ENCODE data around the gene TMEM25. TPM values are rescaled to one million over a fixed set of nuclear protein-coding genes. Genes with fewer than 3 reads are reported as not detected.

TMEM25 gene
- total RNA-seq, 2 experiments from 2014 or later, result 11.8 to 12.5 TPM

DNA sequence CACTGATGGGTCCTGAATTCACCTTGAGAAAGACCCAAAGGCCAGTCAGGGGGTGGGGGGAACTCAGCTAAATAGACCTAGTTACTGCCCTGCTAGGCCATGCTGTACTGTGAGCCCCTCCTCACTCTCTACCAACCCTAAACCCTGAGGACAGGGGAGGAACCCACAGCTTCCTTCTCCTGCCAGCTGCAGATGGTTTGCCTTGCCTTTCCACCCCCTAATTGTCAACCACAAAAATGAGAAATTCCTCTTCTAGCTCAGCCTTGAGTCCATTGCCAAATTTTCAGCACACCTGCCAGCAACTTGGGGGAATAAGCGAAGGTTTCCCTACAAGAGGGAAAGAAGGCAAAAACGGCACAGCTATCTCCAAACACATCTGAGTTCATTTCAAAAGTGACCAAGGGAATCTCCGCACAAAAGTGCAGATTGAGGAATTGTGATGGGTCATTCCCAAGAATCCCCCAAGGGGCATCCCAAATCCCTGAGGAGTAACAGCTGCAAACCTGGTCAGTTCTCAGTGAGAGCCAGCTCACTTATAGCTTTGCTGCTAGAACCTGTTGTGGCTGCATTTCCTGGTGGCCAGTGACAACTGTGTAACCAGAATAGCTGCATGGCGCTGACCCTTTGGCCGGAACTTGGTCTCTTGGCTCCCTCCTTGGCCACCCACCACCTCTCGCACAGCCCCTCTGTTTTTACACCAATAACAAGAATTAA, 6.1 kb upstream of the TMEM25 start:
- DNase-seq (no peak), ATAC-seq (ENCODE audit: low read depth) (no peak)
- POLR2A ChIA-PET, result interaction anchor here (0.6 kb wide), 1 partner anchor 106 kb away, joined by 3 read pairs; no protein-coding TSS in a partner anchor
- no peaks in the 10 kb centered on the region for H3K9me3 Mint-ChIP-seq
- H3K36me3 Mint-ChIP-seq, result peaks cover 19% of the 10 kb centered on the region
- H3K4me3 Mint-ChIP-seq, result no peak overlapping the region
- H3K4me1 Mint-ChIP-seq, result peaks cover 10% of the 10 kb centered on the region
- no peak overlapping the region for H3K27ac Mint-ChIP-seq
- no peaks in the 10 kb centered on the region for H3K27me3 Mint-ChIP-seq

DNA sequence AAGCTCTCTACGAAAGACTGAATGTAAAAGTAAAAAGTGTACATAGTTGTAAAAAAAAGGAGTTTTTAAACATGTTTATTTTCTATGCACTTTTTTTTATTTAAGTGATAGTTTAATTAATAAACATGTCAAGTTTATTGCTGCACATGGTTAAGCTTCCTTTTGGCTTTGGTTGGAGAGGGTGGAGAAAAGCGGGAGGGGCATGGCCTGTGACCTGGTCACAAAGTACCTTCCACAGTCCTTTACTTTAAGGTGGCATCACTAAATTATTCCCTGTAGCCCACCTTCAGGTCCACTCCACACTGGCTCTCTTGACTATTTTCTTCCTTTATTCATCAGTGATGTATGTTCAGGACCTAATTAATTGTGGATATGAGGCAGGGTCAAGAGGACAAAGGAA, 4.3 kb upstream of the TMEM25 start:
- H3K27me3 Mint-ChIP-seq, result no peaks in the 10 kb centered on the region
- POLR2A ChIA-PET, result no interaction called here

DNA sequence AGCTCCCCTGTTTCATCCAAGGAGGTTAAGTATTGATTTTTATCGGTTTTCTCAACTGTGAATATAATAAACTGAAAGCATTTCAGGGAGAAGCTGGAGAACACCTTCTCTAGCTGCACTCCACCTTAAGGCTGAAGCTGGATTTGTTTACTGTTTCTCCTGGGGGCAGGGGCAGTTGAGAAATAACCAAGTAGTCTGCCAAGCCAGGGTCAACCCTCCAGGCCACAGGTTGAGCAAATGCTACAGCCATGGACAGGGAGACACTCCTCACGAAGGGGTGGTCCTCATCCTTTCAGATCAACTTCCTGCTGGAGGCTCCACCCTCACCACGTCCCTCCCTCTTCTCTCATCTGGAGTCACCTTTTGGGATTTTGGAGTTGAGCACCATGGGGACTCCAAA, 3.9 kb upstream of the TMEM25 start, which contains the start of gene TTC36:
TTC36 (plus strand) TSS at position 366 of the 400 bp plus-strand sequence; CDS start at position 387, 21 bp downstream.
- Mint-ChIP-seq H3K4me3 (no peak within 1 kb of the TSS), H3K27ac (peak within 1 kb of the TSS; percentile 33), H3K9me3 (no peaks in the 10 kb centered on the region), H3K4me1 (peaks cover 19% of the 10 kb centered on the region), H3K36me3 (peaks cover 8% of the 10 kb centered on the region), H3K27me3 (no peaks in the 10 kb centered on the region)
- POLR2A ChIA-PET, result no interaction called here
- DNase-seq (no peak), ATAC-seq (ENCODE audit: low read depth) (no peak)

More for the DNA sequence above, 4.3 kb upstream of the TMEM25 start:
- H3K9me3 Mint-ChIP-seq, result no peaks in the 10 kb centered on the region
- H3K4me3 Mint-ChIP-seq, result no peak overlapping the region
- DNase-seq, result no peak
- peaks cover 12% of the 10 kb centered on the region for H3K36me3 Mint-ChIP-seq
- peaks cover 16% of the 10 kb centered on the region for H3K4me1 Mint-ChIP-seq
- H3K27ac Mint-ChIP-seq, result no peak overlapping the region
- no peak for ATAC-seq (ENCODE audit: low read depth)

DNA sequence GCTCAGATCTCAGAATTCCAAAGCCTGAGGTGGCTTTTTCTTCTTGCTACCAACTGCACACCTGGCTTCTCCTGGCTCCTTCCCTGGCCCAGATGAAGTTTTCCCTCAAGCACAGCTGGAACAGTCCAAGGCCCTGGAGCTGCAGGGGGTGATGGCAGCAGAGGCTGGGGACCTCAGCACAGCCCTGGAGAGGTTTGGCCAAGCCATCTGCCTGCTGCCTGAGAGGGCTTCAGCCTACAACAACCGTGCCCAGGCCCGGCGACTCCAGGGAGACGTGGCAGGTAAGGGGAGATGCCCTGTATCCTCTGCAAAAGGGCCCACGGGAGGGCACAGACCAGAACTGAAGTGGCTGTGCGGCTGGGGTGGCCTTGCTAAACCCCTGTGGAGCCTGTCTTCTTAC, 2.5 kb upstream of the TMEM25 start:
- Mint-ChIP-seq H3K4me1 (peaks cover 16% of the 10 kb centered on the region), H3K4me3 (no peak overlapping the region), H3K27ac (no peak overlapping the region), H3K27me3 (no peaks in the 10 kb centered on the region), H3K9me3 (no peaks in the 10 kb centered on the region), H3K36me3 (peaks cover 8% of the 10 kb centered on the region)
- no peak for ATAC-seq (ENCODE audit: low read depth)
- POLR2A ChIA-PET, result no interaction called here
- DNase-seq, result no peak

DNA sequence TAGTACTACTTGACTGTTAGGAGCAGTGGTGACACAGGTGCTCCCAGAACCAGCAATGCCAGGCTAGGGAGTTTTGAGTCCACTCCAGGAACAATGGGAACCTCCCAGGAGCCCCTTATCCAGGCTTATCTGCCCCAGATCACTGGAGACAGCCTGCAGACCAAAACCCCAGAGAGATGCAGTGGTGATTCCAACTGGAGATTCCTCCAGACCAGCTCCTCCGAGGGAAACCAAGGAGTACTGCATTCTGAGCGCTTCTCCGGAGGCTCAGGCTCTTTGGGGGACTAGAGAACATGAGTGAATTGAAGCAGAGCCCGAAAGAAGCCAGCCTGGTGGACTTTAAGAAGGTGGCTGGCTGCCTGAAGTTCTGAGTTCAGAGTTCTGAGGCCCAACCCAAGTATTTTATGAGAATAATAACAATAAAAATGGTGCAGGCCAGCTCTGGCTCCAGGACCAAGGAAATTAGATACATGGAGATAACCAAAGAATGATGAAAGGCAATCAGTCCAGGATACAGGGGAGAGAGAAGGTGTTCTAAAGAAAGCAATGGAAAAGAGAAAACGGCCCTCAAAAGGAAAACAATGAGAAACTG, 1.3 kb upstream of the TMEM25 start:
- Mint-ChIP-seq H3K9me3 (no peaks in the 10 kb centered on the region), H3K36me3 (peaks cover 7% of the 10 kb centered on the region), H3K27ac (peak overlapping the region; percentile 48), H3K4me3 (peak overlapping the region; percentile 92), H3K27me3 (no peaks in the 10 kb centered on the region), H3K4me1 (peaks cover 16% of the 10 kb centered on the region)
- DNase-seq, result no peak
- ATAC-seq (ENCODE audit: low read depth), result no peak
- POLR2A ChIA-PET, result interaction anchor here (0.6 kb wide), 1 partner anchor 42 kb away, joined by 3 read pairs; no protein-coding TSS in a partner anchor

DNA sequence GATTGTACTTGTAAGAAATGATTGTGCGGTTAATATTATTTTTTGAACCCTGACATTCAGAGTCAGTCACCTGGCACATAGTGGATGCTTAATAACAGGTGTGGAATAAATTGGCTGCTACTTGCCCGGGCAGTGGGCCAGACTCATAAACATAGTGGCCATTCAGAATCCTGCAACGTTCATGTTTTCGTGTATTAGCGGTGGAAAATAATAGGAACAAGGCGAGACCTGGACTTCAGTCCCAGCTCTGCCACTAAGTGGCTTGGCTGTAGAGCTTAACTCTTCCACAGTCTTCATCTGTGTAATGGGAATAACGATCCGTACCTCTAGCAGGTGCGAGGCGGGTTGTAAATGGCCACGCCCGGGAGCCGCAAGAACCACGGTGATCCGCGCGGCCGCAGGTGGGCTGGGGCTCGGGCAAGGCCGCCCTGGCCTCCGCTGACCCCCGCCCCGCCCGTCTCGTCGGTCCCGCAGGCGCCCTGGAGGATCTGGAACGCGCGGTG, 761 bp upstream of the TMEM25 start:
- POLR2A ChIA-PET, result no interaction called here
- peak overlapping the region; percentile 48 for H3K27ac Mint-ChIP-seq
- peaks cover 16% of the 10 kb centered on the region for H3K4me1 Mint-ChIP-seq
- peak overlapping the region; percentile 92 for H3K4me3 Mint-ChIP-seq
- DNase-seq (no peak), ATAC-seq (ENCODE audit: low read depth) (no peak)
- H3K27me3 Mint-ChIP-seq, result no peaks in the 10 kb centered on the region
- H3K36me3 Mint-ChIP-seq, result peaks cover 7% of the 10 kb centered on the region
- no peaks in the 10 kb centered on the region for H3K9me3 Mint-ChIP-seq

DNA sequence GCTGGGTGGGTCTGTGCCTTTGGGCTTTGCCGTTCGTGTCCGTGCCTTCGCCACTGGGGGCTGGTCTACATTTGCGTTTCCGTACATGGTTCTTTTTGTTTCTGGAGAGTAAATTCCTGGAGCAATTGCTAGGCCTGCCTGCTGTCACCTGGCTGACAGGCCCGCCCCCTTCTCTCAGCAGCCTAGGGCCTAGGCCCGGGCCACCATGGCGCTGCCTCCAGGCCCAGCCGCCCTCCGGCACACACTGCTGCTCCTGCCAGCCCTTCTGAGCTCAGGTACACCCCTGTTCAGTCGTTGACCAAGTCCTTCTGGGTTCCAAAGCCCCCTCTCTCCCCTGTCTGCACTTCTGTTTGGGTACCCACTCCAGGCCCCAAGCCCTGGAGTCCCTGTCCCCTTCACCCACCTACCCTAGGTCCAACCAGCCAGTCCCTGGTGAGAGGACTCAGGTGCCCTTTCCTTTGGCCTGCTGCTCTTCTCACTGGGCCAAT, 649 bp downstream of the TMEM25 start:
- DNase-seq (no peak), ATAC-seq (ENCODE audit: low read depth) (peak; percentile 16)

DNA sequence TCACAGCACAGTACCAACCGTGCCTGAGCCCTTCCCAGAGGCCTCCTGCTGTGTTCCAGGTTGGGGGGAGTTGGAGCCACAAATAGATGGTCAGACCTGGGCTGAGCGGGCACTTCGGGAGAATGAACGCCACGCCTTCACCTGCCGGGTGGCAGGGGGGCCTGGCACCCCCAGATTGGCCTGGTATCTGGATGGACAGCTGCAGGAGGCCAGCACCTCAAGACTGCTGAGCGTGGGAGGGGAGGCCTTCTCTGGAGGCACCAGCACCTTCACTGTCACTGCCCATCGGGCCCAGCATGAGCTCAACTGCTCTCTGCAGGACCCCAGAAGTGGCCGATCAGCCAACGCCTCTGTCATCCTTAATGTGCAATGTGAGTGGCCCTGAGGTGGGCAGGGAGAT, 1.1 kb downstream of the TMEM25 start:
- Mint-ChIP-seq H3K27ac (peak overlapping the region; percentile 84), H3K36me3 (peaks cover 7% of the 10 kb centered on the region), H3K4me1 (peaks cover 16% of the 10 kb centered on the region), H3K4me3 (peak overlapping the region; percentile 92), H3K27me3 (no peaks in the 10 kb centered on the region), H3K9me3 (no peaks in the 10 kb centered on the region)
- ATAC-seq (ENCODE audit: low read depth) (no peak), DNase-seq (no peak)
- POLR2A ChIA-PET, result no interaction called here

More for the DNA sequence above, 649 bp downstream of the TMEM25 start:
- Mint-ChIP-seq H3K36me3 (peaks cover 7% of the 10 kb centered on the region), H3K4me1 (peaks cover 16% of the 10 kb centered on the region), H3K27me3 (no peaks in the 10 kb centered on the region), H3K27ac (peak overlapping the region; percentile 84), H3K9me3 (no peaks in the 10 kb centered on the region), H3K4me3 (peak overlapping the region; percentile 92)
- POLR2A ChIA-PET, result no interaction called here

DNA sequence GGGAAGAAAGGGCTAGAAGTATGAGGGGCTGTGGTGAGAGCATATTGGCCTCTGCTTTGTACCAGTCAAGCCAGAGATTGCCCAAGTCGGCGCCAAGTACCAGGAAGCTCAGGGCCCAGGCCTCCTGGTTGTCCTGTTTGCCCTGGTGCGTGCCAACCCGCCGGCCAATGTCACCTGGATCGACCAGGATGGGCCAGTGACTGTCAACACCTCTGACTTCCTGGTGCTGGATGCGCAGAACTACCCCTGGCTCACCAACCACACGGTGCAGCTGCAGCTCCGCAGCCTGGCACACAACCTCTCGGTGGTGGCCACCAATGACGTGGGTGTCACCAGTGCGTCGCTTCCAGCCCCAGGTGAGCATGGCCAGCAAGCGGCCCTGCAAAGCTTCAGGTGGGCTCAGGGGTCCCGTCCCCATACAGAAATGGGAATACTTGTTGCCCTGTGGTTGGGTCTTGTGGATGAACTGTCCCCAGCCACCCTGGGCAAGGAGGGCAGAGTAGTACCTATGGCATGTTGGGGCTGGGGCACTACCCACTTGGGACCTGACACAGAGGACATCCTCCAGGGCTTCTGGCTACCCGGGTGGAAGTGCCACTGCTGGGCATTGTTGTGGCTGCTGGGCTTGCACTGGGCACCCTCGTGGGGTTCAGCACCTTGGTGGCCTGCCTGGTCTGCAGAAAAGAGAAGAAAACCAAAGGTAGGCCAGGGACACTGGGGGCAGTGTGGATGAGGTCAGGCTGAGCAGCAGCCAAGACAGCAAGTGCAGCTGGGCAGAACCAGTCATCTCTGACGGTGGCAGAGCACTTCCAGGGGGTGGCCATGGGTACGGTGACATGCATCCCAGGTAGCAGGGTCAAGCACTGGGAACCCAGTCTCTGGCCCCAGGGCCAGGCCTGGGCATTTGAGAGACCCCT, 2.1 kb downstream of the TMEM25 start:
- Mint-ChIP-seq H3K9me3 (no peaks in the 10 kb centered on the region), H3K4me1 (peaks cover 15% of the 10 kb centered on the region), H3K36me3 (peaks cover 1% of the 10 kb centered on the region), H3K27me3 (no peaks in the 10 kb centered on the region), H3K4me3 (no peak overlapping the region), H3K27ac (no peak overlapping the region)
- no peak for DNase-seq
- ATAC-seq (ENCODE audit: low read depth), result no peak
- POLR2A ChIA-PET, result interaction anchor here (0.5 kb wide), 1 partner anchor 69 kb away, joined by 3 read pairs; no protein-coding TSS in a partner anchor

DNA sequence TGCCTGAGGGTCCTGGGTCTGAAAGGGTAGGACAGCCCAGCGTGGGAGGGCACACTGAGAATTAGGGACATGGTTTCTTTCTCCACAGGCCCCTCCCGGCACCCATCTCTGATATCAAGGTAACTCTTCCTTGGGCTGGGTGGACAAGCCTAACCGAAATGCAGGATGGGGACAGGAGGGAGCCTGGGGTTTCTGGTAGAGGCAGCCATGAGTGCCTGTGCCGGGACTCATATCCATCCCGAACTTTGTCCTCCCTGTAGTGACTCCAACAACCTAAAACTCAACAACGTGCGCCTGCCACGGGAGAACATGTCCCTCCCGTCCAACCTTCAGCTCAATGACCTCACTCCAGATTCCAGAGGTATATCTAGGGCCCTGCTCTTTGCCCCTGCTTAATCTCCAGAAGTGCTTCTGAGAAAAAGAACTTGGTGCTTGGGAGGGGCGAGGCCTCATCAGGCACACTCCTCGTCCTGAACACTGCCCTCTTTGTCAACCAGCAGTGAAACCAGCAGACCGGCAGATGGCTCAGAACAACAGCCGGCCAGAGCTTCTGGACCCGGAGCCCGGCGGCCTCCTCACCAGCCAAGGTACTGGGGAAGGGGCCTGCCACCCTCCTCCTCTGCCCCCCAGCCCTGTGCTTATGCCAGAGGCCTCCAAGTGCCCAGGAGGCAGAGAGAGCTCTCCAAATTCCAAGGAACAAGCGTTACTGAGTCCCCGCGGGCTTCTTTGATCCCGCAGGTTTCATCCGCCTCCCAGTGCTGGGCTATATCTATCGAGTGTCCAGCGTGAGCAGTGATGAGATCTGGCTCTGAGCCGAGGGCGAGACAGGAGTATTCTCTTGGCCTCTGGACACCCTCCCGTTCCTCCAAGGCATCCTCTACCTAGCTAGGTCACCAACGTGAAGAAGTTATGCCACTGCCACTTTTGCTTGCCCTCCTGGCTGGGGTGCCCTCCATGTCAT, 3.1 kb downstream of the TMEM25 start:
- H3K4me1 Mint-ChIP-seq, result peaks cover 13% of the 10 kb centered on the region
- no peak overlapping the region for H3K4me3 Mint-ChIP-seq
- no peaks in the 10 kb centered on the region for H3K9me3 Mint-ChIP-seq
- DNase-seq, result no peak
- ATAC-seq (ENCODE audit: low read depth), result no peak
- H3K27ac Mint-ChIP-seq, result no peak overlapping the region
- no peaks in the 10 kb centered on the region for H3K27me3 Mint-ChIP-seq
- H3K36me3 Mint-ChIP-seq, result peaks cover 1% of the 10 kb centered on the region
- POLR2A ChIA-PET, result interaction anchor here (1.0 kb wide), 1 partner anchor 39 kb away, joined by 3 read pairs; no protein-coding TSS in a partner anchor

DNA sequence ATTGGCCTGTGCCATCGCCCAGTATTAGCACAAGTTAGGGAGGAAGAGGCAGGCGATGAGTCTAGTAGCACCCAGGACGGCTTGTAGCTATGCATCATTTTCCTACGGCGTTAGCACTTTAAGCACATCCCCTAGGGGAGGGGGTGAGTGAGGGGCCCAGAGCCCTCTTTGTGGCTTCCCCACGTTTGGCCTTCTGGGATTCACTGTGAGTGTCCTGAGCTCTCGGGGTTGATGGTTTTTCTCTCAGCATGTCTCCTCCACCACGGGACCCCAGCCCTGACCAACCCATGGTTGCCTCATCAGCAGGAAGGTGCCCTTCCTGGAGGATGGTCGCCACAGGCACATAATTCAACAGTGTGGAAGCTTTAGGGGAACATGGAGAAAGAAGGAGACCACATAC, 4.3 kb downstream of the TMEM25 start:
- Mint-ChIP-seq H3K36me3 (peaks cover 1% of the 10 kb centered on the region), H3K4me1 (peaks cover 6% of the 10 kb centered on the region), H3K9me3 (no peaks in the 10 kb centered on the region), H3K27ac (no peak overlapping the region), H3K27me3 (no peaks in the 10 kb centered on the region), H3K4me3 (no peak overlapping the region)
- DNase-seq, result no peak
- POLR2A ChIA-PET, result no interaction called here
- ATAC-seq (ENCODE audit: low read depth), result no peak

DNA sequence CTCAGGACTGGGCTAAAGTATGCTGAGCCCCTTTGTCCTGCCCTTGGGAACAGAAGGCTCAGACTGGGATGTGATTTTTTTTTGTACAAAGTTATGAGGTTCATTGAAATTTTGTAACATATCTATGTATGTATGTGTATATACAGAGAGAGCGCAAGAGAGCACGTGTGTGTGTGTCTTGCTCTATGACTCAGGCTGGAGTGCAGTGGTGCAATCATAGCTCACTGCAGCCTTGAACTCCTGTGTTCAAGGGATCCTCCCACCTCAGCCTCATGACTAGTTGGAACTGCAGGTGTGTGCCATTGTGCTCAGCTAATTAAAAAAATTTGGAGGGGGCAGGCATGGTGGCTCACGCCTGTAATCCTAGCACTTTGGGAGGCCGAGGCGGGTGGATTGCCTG, 5.7 kb downstream of the TMEM25 start:
- Mint-ChIP-seq H3K27ac (no peak overlapping the region), H3K36me3 (no peaks in the 10 kb centered on the region), H3K4me3 (no peak overlapping the region), H3K27me3 (no peaks in the 10 kb centered on the region), H3K9me3 (no peaks in the 10 kb centered on the region), H3K4me1 (peaks cover 2% of the 10 kb centered on the region)
- ATAC-seq (ENCODE audit: low read depth) (no peak), DNase-seq (no peak)
- POLR2A ChIA-PET, result no interaction called here
